Astrocyte of the spinal cord (primary cell): ENCODE results near the gene CRK.
A peak's percentile ranks its signal among the peaks of the same experiment; 100 is the strongest.

Experiments used
- DNase-seq: peaks from one replicate; pipeline ENCODE4 v3.0.0; 2011; ENCODE audit warnings: low read depth, low spot score
- H3K4me3 ChIP-seq: 2 replicates; pipeline ENCODE4 v1.5.1; 2011; ENCODE audit warnings: low read depth, mild to moderate bottlenecking, low read length, moderate library complexity
- in situ Hi-C: cut with HindIII; loops from 2 replicates; pipeline ENCODE4 v1.10.0; 2017; ENCODE audit warnings: low sequenced_read_pairs
- TF ChIP-seq, protein P1 (sequence below): IDR thresholded peaks from 2 replicates; pipeline ENCODE4 v1.5.1; 2012; ENCODE audit warnings: low read depth, mild to moderate bottlenecking, low read length, inconsistent platforms

Gene CRK

DNA sequence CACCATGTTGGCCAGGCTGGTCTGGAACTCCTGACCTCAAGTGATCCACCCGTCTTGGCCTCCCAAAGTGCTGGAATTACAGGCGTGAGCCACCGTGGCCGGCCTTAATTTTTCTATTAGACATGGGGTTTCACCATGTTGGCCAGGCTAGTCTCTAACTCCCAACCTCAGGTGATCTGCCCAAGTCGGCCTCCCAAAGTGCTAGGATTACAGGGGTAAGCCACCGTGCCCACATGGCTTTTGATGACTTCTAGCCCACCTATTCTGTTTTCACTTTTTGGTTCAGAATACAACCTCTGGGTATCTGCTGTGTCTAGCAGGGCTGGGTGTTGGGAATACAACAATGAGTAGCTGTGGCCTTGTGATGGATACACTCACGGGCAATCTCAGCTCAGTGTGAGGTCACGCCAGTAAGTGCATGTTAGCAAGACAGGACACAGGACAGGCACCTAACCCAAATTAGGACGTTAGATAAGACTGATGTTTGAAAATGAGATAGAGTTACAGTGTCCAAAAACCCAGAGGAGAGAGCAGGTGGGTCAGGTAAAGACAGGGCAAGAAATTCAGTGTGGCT is 41.9 kb downstream of the CRK start:
- no peak for DNase-seq
- in situ Hi-C loops, result no loop called here
- no peak overlapping the region for H3K4me3 ChIP-seq
- TF ChIP-seq, protein P1, sequence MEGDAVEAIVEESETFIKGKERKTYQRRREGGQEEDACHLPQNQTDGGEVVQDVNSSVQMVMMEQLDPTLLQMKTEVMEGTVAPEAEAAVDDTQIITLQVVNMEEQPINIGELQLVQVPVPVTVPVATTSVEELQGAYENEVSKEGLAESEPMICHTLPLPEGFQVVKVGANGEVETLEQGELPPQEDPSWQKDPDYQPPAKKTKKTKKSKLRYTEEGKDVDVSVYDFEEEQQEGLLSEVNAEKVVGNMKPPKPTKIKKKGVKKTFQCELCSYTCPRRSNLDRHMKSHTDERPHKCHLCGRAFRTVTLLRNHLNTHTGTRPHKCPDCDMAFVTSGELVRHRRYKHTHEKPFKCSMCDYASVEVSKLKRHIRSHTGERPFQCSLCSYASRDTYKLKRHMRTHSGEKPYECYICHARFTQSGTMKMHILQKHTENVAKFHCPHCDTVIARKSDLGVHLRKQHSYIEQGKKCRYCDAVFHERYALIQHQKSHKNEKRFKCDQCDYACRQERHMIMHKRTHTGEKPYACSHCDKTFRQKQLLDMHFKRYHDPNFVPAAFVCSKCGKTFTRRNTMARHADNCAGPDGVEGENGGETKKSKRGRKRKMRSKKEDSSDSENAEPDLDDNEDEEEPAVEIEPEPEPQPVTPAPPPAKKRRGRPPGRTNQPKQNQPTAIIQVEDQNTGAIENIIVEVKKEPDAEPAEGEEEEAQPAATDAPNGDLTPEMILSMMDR, result no peak

DNA sequence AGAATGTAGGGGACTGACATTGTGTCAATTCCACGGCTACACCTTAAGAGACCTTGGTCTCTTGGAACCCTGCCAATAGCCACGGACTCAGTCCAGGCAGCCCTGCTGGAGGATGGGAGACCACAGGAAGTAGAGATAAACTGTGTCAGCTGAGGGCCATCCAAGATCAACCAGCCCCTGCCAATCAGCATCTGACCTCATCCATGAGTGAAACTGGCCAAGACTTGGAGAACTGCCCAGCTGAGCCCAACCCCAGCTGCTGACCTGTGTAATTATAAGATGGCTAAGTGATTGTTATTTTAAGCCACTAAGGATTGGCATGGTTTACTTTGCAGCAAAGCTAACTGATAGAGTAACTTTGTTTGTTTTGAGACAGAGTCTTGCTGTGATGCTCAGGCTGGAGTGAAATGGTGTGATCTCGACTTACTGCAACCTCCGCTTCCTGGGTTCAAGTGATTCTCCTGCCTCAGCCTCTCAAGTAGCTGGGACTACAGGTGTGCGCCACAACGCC is 42.7 kb downstream of the CRK start:
- TF ChIP-seq, protein P1, result no peak
- no peak overlapping the region for H3K4me3 ChIP-seq
- DNase-seq, result peak; percentile 82
- in situ Hi-C loops, result no loop called here

DNA sequence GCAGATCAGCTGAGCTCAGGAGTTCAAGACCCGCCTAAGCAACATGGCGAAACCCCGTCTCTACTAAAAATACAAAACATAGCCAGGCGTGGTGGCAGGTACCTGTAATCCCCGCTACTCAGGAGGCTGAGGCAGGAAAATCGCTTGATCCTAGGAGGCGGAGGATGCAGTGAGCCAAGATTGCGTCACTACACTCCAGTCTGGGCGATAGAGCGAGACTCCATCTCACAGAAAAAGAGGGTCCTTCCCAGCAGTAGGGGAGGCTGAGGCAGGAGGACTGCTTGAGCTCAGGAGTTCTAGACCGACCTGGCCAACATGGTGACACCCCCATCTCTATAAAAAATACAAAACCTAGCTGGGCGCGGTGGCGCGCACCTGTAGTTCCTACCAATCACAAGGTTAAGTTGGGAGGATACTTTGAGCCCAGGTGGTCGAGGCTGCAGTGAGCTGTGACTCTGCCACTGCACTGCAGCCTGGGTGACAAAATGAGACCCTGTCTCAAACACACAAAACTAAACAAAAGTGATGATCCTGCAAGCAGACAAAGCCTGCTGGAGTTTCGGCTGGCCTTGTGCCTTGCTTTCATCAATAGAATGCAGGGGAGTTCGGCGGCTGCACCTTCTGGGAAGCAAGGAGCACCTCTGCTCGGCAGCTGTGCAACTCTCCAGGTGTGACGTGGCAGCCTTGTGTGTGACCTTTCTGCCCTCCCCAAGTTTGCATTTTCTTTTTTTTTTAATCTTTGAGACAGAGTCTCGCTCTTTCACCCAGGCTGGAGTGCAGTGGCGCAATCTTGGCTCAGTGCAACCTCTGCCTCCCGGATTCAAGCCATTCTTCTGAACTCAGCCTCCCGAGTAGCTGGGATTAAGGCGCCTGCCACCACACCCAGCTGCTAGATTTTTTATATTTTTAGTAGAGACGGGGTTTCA is 43.6 kb downstream of the CRK start:
- no peak overlapping the region for H3K4me3 ChIP-seq
- TF ChIP-seq, protein P1, result no peak
- in situ Hi-C loops, result no loop called here
- no peak for DNase-seq

DNA sequence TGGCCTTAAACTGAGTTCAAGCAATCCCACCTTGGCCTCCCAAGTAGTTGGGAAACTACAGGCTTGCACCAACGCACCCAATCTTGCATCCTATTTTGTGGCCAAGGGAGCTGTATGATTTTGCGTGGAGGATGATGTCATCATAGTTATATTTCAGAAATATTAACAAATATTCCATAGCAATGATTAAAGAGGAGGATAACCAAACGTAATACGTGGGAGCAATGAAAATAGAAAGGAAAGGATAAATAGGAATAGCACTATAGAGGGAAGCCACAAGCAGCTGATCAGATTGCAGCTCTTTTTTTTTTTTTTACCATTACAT is 53.8 kb downstream of the CRK start:
- no peak for DNase-seq
- in situ Hi-C loops, result no loop called here
- H3K4me3 ChIP-seq, result no peak overlapping the region
- TF ChIP-seq, protein P1, result no peak

DNA sequence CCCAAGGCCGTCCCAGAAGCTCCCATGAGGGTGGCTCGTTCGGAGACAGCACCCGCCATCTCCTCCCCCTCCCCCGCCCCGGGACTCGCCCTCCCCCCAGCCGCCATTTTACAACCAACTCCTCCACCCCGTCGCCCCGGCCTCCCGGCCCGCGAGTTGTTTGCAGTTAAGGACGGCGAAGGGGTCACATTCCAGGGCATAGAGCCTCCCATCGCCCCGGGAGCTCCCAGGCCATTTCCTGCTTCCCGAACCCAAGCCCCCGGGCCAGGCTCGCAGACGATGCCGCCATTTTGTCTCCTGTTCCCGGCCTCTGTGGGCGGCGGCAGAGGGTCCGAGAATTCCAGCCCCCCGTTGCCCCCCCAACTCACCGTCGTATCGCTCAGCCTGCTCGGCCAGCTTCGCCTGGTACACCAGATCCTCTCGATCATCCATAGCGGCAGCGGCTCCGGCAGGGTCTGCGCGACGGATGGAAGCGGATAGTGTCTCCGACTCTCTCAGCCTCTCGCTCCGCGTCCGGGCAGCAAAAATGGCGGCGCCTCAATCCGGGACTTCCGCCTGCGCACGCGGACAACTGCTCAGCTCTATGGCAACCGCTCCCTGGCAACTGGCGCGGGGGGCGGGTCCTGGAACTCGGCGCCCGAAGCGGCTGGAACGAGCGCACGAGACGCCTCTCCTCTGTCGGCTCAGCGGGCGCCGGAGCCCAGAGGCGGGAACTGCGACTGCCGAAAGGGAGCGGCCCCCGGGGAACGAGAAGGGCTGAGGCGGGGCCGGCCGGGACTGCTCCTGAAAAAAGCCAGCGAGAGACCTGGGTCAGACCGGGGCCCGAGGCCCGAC is 56.1 kb downstream of the CRK start, which contains the start of gene YWHAE:
TSS of gene YWHAE (minus strand) at position 544 of the 834 bp plus-strand sequence. CDS start at position 432, 112 bp downstream.
- TF ChIP-seq, protein P1, result no peak
- peak within 1 kb of the TSS; percentile 99 for H3K4me3 ChIP-seq
- peak; percentile 95 for DNase-seq
- in situ Hi-C loops, result no loop called here
